Measurements from ENCODE around the gene VN1R5. TPM values are rescaled to one million over a fixed set of nuclear protein-coding genes. Genes with fewer than 3 reads are reported as not detected.

VN1R5 gene
- total RNA-seq, 4 donors from 2014 or later = not detected

DNA sequence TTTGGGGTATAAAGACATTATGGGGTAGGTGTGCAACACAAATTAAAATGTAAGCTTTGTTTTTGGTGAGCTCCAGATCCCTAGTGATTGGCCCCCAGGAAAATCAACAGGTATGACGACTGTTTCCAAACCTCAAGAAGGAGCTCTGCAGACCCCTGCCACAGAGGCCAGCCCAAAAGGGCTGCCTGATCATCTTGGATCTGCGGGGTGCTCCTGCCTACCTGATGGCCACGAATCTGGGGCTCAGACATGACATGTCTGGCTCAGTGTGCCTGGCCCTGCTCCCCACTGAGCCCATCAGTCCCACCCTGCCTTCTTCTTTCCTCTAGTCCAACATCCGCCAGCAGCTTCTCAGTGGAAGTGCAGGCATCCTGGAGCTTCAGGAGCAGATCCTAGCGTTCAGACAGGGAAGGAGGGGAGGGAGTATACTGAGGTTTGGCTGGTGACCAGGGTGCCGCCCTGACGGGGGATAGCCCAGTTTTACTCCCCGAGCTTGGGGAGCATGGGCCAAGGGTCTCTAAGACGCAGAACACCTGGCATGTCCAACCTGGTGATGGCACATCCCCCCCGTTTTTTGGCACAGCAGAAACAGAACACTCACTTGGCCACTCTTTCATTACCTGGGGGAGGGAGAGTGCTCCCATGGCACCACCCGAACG, 44.0 kb downstream of the VN1R5 start:
- TF ChIP-seq POLR2A (IDR thresholded peaks at IDR 0.05) = no peak
- TF ChIP-seq, protein P1, sequence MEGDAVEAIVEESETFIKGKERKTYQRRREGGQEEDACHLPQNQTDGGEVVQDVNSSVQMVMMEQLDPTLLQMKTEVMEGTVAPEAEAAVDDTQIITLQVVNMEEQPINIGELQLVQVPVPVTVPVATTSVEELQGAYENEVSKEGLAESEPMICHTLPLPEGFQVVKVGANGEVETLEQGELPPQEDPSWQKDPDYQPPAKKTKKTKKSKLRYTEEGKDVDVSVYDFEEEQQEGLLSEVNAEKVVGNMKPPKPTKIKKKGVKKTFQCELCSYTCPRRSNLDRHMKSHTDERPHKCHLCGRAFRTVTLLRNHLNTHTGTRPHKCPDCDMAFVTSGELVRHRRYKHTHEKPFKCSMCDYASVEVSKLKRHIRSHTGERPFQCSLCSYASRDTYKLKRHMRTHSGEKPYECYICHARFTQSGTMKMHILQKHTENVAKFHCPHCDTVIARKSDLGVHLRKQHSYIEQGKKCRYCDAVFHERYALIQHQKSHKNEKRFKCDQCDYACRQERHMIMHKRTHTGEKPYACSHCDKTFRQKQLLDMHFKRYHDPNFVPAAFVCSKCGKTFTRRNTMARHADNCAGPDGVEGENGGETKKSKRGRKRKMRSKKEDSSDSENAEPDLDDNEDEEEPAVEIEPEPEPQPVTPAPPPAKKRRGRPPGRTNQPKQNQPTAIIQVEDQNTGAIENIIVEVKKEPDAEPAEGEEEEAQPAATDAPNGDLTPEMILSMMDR (IDR thresholded peaks at IDR 0.05) = no peak
- H3K27me3 ChIP-seq = no peaks in the 10 kb centered on the region
- intact Hi-C loops (cut with DNase I) = no loop called here
- peaks cover 0 to 61% (median 0%) of the 10 kb centered on the region in 3 donors for H3K36me3 ChIP-seq
- no peaks in the 10 kb centered on the region for H3K4me1 ChIP-seq
- H3K4me3 ChIP-seq = no peak overlapping the region
- no peak overlapping the region for H3K27ac ChIP-seq
- DNase-seq = no peak
- WGBS, 2 donors = 80 to 87% methylated on average over 1 to 10 of the region's 12 CpGs
- no peaks in the 10 kb centered on the region for H3K9me3 ChIP-seq

DNA sequence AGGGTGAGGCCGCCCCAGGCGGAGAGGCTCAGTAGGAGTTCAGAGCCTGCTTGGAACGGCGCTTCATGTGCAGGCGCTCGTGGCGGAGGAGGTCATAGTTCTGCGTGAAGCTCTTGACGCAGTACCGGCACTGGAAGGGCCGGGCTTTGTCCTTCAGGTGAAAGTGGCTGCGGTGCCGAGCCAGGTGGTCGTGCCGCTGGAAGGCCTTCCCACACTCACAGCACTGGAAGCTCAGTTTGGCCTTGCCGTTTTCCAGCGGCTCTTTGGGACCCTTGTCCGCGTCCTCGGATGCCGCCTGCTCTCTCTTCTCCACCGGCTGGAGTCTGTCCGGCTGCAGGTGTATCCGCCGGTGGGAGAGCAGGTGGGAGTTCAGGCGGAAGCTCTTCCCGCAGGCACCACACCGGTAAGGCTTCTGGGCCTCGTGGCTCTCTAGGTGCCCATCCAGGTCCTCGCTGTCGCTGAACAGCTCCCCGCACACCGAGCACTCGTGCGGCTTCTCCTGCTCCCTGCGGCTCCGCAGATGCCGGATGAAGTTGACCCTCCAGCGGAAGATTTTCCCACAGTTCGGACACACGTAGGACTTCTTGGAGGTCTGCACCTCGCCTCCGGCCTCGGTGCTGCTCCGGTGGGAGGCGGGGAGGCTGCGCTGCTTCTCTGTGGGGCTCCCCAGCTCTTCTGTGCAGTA, 44.8 kb downstream of the VN1R5 start:
- WGBS, 2 donors = 98% methylated on average over 7 to 10 of the region's 47 CpGs
- H3K27me3 ChIP-seq = no peaks in the 10 kb centered on the region
- no peak overlapping the region for H3K27ac ChIP-seq
- DNase-seq = no peak
- no peaks in the 10 kb centered on the region for H3K4me1 ChIP-seq
- no peak for TF ChIP-seq POLR2A (IDR thresholded peaks at IDR 0.05)
- TF ChIP-seq, protein P1 (IDR thresholded peaks at IDR 0.05) = no peak
- intact Hi-C loops (cut with DNase I) = no loop called here
- H3K36me3 ChIP-seq = peaks cover 0 to 69% (median 0%) of the 10 kb centered on the region in 3 donors
- no peak overlapping the region for H3K4me3 ChIP-seq
- no peaks in the 10 kb centered on the region for H3K9me3 ChIP-seq

GRCh38 chr1:247301176-247301540, 45.3 kb downstream of the VN1R5 start:
- Histone ChIP-seq H3K4me3 (no peak overlapping the region), H3K27me3 (no peaks in the 10 kb centered on the region), H3K9me3 (no peaks in the 10 kb centered on the region), H3K27ac (no peak overlapping the region), H3K4me1 (no peaks in the 10 kb centered on the region), H3K36me3 (peaks cover 0 to 74% (median 0%) of the 10 kb centered on the region in 3 donors)
- no peak for TF ChIP-seq POLR2A (IDR thresholded peaks at IDR 0.05)
- TF ChIP-seq, protein P1 (IDR thresholded peaks at IDR 0.05) = no peak
- no peak for DNase-seq
- intact Hi-C loops (cut with DNase I) = no loop called here
- WGBS, 2 donors = 94 to 95% methylated on average over 4 to 10 of the region's 17 CpGs

GRCh38 chr1:247303216-247303615, 47.3 kb downstream of the VN1R5 start:
- WGBS, 2 donors = 53 to 72% methylated on average over 5 of the region's 5 CpGs
- intact Hi-C loops (cut with DNase I) = no loop called here
- Histone ChIP-seq H3K27ac (no peak overlapping the region), H3K9me3 (no peaks in the 10 kb centered on the region), H3K27me3 (no peaks in the 10 kb centered on the region), H3K4me3 (no peak overlapping the region), H3K36me3 (peaks cover 0 to 95% (median 0%) of the 10 kb centered on the region in 3 donors), H3K4me1 (no peaks in the 10 kb centered on the region)
- DNase-seq = no peak
- no peak for TF ChIP-seq POLR2A (IDR thresholded peaks at IDR 0.05)
- TF ChIP-seq, protein P1 (IDR thresholded peaks at IDR 0.05) = no peak

DNA sequence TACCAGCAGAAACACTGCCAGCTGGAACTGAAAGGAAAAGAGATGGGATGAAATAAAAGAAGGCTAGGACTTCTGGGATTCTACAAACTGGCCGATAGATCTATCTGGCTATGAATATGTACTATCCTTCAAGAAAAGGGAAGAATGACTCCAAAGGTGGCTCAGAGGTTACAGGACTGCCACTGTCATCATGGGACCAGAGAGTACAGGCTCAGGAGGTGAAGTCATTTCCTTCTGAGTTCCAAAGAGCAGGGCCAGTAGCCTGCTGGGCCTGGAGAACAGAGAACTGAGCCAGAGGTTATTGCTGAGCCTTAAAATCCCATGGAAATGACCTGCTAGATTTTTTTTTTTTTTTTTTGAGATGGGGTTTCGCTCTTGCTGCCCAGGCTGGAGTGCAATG, 48.2 kb downstream of the VN1R5 start:
- 95 to 97% methylated on average over 2 of the region's 2 CpGs for WGBS, 2 donors
- H3K4me3 ChIP-seq = no peak overlapping the region
- DNase-seq = no peak
- intact Hi-C loops (cut with DNase I) = no loop called here
- TF ChIP-seq, protein P1 (IDR thresholded peaks at IDR 0.05) = no peak
- no peak for TF ChIP-seq POLR2A (IDR thresholded peaks at IDR 0.05)
- no peaks in the 10 kb centered on the region for H3K9me3 ChIP-seq
- H3K27me3 ChIP-seq = no peaks in the 10 kb centered on the region
- no peaks in the 10 kb centered on the region for H3K4me1 ChIP-seq
- peaks cover 0 to 100% (median 4%) of the 10 kb centered on the region in 3 donors for H3K36me3 ChIP-seq
- H3K27ac ChIP-seq = no peak overlapping the region

All from esophagus squamous epithelium (tissue), 5 donors.